Dedifferentiated amniotic fluid mesenchymal stem cell (primary cell): ENCODE measurements around the gene DOK7.

Source experiments
- DNase-seq: peaks from one replicate; pipeline ENCODE4 v3.0.0-alpha.2; 2016; ENCODE audit errors: extremely low spot score

Gene DOK7

GRCh38 chr4:3487861-3488260, 24.8 kb downstream of the DOK7 start:
- DNase-seq: no peak

- DNase-seq: no peak
These were observed 25.7 kb downstream of the DOK7 start for GRCh38 chr4:3488820-3489219.

GRCh38 chr4:3489451-3489962, 26.4 kb downstream of the DOK7 start:
- DNase-seq: no peak

- no peak for DNase-seq
These were observed 28.7 kb downstream of the DOK7 start for GRCh38 chr4:3491681-3492405.

GRCh38 chr4:3492741-3493719, 29.9 kb downstream of the DOK7 start:
- no peak for DNase-seq

- DNase-seq: no peak
These were observed 30.8 kb downstream of the DOK7 start for GRCh38 chr4:3493720-3494461.

GRCh38 chr4:3494462-3494871, 31.4 kb downstream of the DOK7 start:
- no peak for DNase-seq

GRCh38 chr4:3495204-3495975, 32.3 kb downstream of the DOK7 start:
- no peak for DNase-seq

- DNase-seq: no peak
These were observed 32.9 kb downstream of the DOK7 start for GRCh38 chr4:3496021-3496420.

- no peak for DNase-seq
These were observed 34.0 kb downstream of the DOK7 start for GRCh38 chr4:3497095-3497494.

- DNase-seq: no peak
These were observed 34.6 kb downstream of the DOK7 start for GRCh38 chr4:3497523-3498389.

- no peak for DNase-seq
These were observed 35.3 kb downstream of the DOK7 start for GRCh38 chr4:3498407-3498806.

GRCh38 chr4:3498901-3499510, 35.9 kb downstream of the DOK7 start:
- DNase-seq: no peak

GRCh38 chr4:3499710-3500109, 36.6 kb downstream of the DOK7 start:
- no peak for DNase-seq

GRCh38 chr4:3500111-3500510, 37.0 kb downstream of the DOK7 start:
- no peak for DNase-seq

- no peak for DNase-seq
These were observed 37.6 kb downstream of the DOK7 start for GRCh38 chr4:3500634-3501101.

GRCh38 chr4:3501126-3501824, 38.2 kb downstream of the DOK7 start:
- no peak for DNase-seq

- DNase-seq: no peak
These were observed 38.8 kb downstream of the DOK7 start for GRCh38 chr4:3501825-3502425.
